Brain pericyte (primary cell): ENCODE data around the gene SLK.

Experiments
- DNase-seq: peaks from one replicate; pipeline ENCODE4 v3.0.0-alpha.2; 2012; ENCODE audit warnings: low read depth, low spot score

SLK gene

GRCh38 chr10:103966671-103967447 lies at the start of gene SLK:
Gene SLK (plus strand): TSS chr10:103967140. CDS start chr10:103967746, 606 bp downstream.
- DNase-seq = no peak

- peak; percentile 66 for DNase-seq
Observed at GRCh38 chr10:103917302-103918052, 49.5 kb upstream of the SLK start.

GRCh38 chr10:103918053-103918846 lies 48.7 kb upstream of the SLK start, which contains the start of gene STN1:
Gene STN1 (minus strand): TSS chr10:103918184. CDS start chr10:103917594, 590 bp downstream.
- DNase-seq = peak; percentile 76

GRCh38 chr10:103919648-103920025 lies 47.3 kb upstream of the SLK start:
- DNase-seq = no peak

GRCh38 chr10:103921248-103921647 lies 45.7 kb upstream of the SLK start:
- DNase-seq = no peak

GRCh38 chr10:103921750-103922195 lies 45.2 kb upstream of the SLK start:
- no peak for DNase-seq

GRCh38 chr10:103922659-103923058 lies 44.3 kb upstream of the SLK start:
- DNase-seq = no peak

- no peak for DNase-seq
Observed at GRCh38 chr10:103923502-103923901, 43.4 kb upstream of the SLK start.

GRCh38 chr10:103925591-103925990 lies 41.3 kb upstream of the SLK start:
- no peak for DNase-seq

- DNase-seq = no peak
Observed at GRCh38 chr10:103926722-103927319, 40.1 kb upstream of the SLK start.

- no peak for DNase-seq
Observed at GRCh38 chr10:103928784-103929183, 38.2 kb upstream of the SLK start.

GRCh38 chr10:103929381-103929921 lies 37.5 kb upstream of the SLK start:
- DNase-seq = no peak

GRCh38 chr10:103930449-103930848 lies 36.5 kb upstream of the SLK start:
- no peak for DNase-seq

GRCh38 chr10:103930881-103931280 lies 36.1 kb upstream of the SLK start:
- DNase-seq = no peak

- no peak for DNase-seq
Observed at GRCh38 chr10:103931603-103932002, 35.3 kb upstream of the SLK start.

- DNase-seq = no peak
Observed at GRCh38 chr10:103932271-103932670, 34.7 kb upstream of the SLK start.

- no peak for DNase-seq
Observed at GRCh38 chr10:103932971-103933370, 34.0 kb upstream of the SLK start.

- no peak for DNase-seq
Observed at GRCh38 chr10:103933557-103934121, 33.3 kb upstream of the SLK start.

- DNase-seq = no peak
Observed at GRCh38 chr10:103934308-103934707, 32.6 kb upstream of the SLK start.

- DNase-seq = no peak
Observed at GRCh38 chr10:103936022-103936421, 30.9 kb upstream of the SLK start.

- DNase-seq = no peak
Observed at GRCh38 chr10:103939522-103939921, 27.4 kb upstream of the SLK start.
